GM12878 (cell line): ENCODE data around the gene ETF1. TPM values are rescaled to one million over a fixed set of nuclear protein-coding genes. Genes with fewer than 3 reads are reported as not detected.

ENCODE experiments used
- ATAC-seq: fragments of 200-7000 bp; cut with Tn5 transposase; 3 replicates; pipeline ENCODE4 v1.9.1; 2020; ENCODE audit warnings: mild to moderate bottlenecking, moderate library complexity
- BruUV-seq: library from RNA; stranded (reverse); fragments of 400-500 nt; replicated peaks from 2 replicates; lab custom pipeline; 2021; lab: Mats Ljungman, UMichigan
- CTCF ChIA-PET: fragments of 300-600 bp; sonication (Branson Sonifier 250); formaldehyde crosslinking; extraction: SDS; loops from one replicate; lab custom pipeline; 2021; ENCODE audit warnings: inconsistent platforms; lab: Yijun Ruan, JAX
- POLR2A ChIA-PET: fragments of 350-600 bp; formaldehyde crosslinking; extraction: SDS; loops from one replicate; lab custom pipeline; 2021; ENCODE audit warnings: inconsistent platforms; lab: Charles Lee
- RAD21 ChIA-PET: fragments of 300-600 bp; sonication (Branson Sonifier 250); formaldehyde crosslinking; loops from one replicate; lab custom pipeline; 2023; ENCODE audit warnings: antibody characterized with exemption; ENCODE audit not compliant: unreplicated experiment; lab: Charles Lee
- SMC1A ChIA-PET: fragments of 300-600 bp; sonication (Branson Sonifier 250); formaldehyde crosslinking; loops from one replicate; lab custom pipeline; 2023; ENCODE audit not compliant: unreplicated experiment, uncharacterized antibody; lab: Charles Lee
- DNase-seq: peaks from one replicate; pipeline ENCODE4 v3.0.0-alpha.2; 2011; ENCODE audit warnings: low read depth, low spot score
- FAIRE-seq: peaks from 3 replicates; lab custom pipeline; 2011; peaks lifted over from hg19 to GRCh38; lab: Jason Lieb, UNC
- H2AFZ ChIP-seq: 2 replicates; pipeline ENCODE4 v1.6.0; 2011; ENCODE audit warnings: low read depth, low read length, control low read depth; ENCODE audit not compliant: control insufficient read depth
- H3K27ac ChIP-seq: 2 replicates; pipeline ENCODE4 v1.5.1; 2011; ENCODE audit warnings: control low read depth; ENCODE audit not compliant: control insufficient read depth, insufficient read depth
- H3K27me3 ChIP-seq, 2 experiments: replicated peaks in 1 of 2; 2 replicates each; pipeline versions ENCODE4 v1.6.0 to v1.6.1; 2011; ENCODE audit warnings: low read length in 1 of 2; ENCODE audit not compliant: control insufficient read depth in 2 of 2, insufficient read depth in 2 of 2
- H3K36me3 ChIP-seq, 2 experiments: 2 replicates each; pipeline ENCODE4 v1.5.1; 2011; ENCODE audit warnings: low read length in 1 of 2; ENCODE audit not compliant: control insufficient read depth in 2 of 2, insufficient read depth in 2 of 2
- H3K4me1 ChIP-seq: 2 replicates; pipeline ENCODE4 v1.6.1; 2011; ENCODE audit warnings: mild to moderate bottlenecking, low read length, moderate library complexity, mixed read lengths; ENCODE audit not compliant: control insufficient read depth, insufficient read depth
- H3K4me2 ChIP-seq: 2 replicates; pipeline ENCODE4 v1.6.0; 2011; ENCODE audit warnings: control low read depth; ENCODE audit not compliant: control insufficient read depth, insufficient read depth
- H3K4me3 ChIP-seq: fragments of 200-600 bp; sonication (generic); 2 replicates; pipeline ENCODE4 v1.5.1; 2016
- H3K79me2 ChIP-seq: 2 replicates; pipeline ENCODE4 v1.6.0; 2011; ENCODE audit warnings: low read length; ENCODE audit not compliant: control insufficient read depth, insufficient read depth
- H3K9ac ChIP-seq: 2 replicates; pipeline ENCODE4 v1.8.0; 2011; ENCODE audit warnings: low read length, control low read depth, mixed read lengths; ENCODE audit not compliant: control insufficient read depth, insufficient read depth
- H3K9me3 ChIP-seq: replicated peaks from 3 replicates; pipeline ENCODE4 v1.5.1; 2011; ENCODE audit warnings: mild to moderate bottlenecking, low read length; ENCODE audit not compliant: control insufficient read depth, insufficient read depth
- H4K20me1 ChIP-seq: 2 replicates; pipeline ENCODE4 v1.6.0; 2011; ENCODE audit not compliant: control insufficient read depth, insufficient read depth
- CREB1 ChIP-seq: IDR thresholded peaks from 2 replicates; pipeline ENCODE4 v1.6.1; 2012; ENCODE audit warnings: low read depth, mild to moderate bottlenecking, inconsistent platforms
- HDAC2 ChIP-seq: fragments of 200-600 bp; sonication (generic); IDR thresholded peaks from 2 replicates; pipeline ENCODE4 v1.6.1; 2017
- MLLT1 ChIP-seq: fragments of 450-650 bp; IDR thresholded peaks from 2 replicates; pipeline ENCODE4 v1.6.1; 2016; ENCODE audit warnings: mild to moderate bottlenecking
- NFYB ChIP-seq: IDR thresholded peaks from 2 replicates; pipeline ENCODE4 v1.6.1; 2011; ENCODE audit warnings: low read depth, mild to moderate bottlenecking, low read length, improper control_type of control experiment, moderate library complexity; ENCODE audit not compliant: insufficient read depth
- SMC3 ChIP-seq: IDR thresholded peaks from 2 replicates; pipeline ENCODE4 v1.6.1; 2011; ENCODE audit warnings: low read length, improper control_type of control experiment, borderline replicate concordance
- USF1 ChIP-seq: IDR thresholded peaks from 2 replicates; pipeline ENCODE4 v1.6.1; 2011; ENCODE audit warnings: borderline replicate concordance, low read depth, mild to moderate bottlenecking, moderate library complexity, mixed read lengths, low read length; ENCODE audit not compliant: insufficient read depth; ENCODE audit errors: extremely low read length
- ZNF687 ChIP-seq: fragments of 450-650 bp; IDR thresholded peaks from 2 replicates; pipeline ENCODE4 v1.6.1; 2017; ENCODE audit warnings: mild to moderate bottlenecking, moderate library complexity
- WGBS: methylation state at CpG from one replicate; pipeline ENCODE4 v1.1.6; 2016; ENCODE audit warnings: low lambda C conversion rate; ENCODE audit not compliant: insufficient replicate concordance, insufficient coverage; ENCODE audit errors: missing lambda C conversion rate; 5-methylcytosine and 5-hydroxymethylcytosine counted together
- in situ Hi-C: fragments of 300-500 bp; cut with MboI; formaldehyde crosslinking; loops from 9 replicates; pipeline ENCODE4 v1.14.3; 2018; ENCODE audit warnings: mixed read lengths
- intact Hi-C: fragments of 100-400 bp; cut with micrococcal nuclease; formaldehyde crosslinking; loops from one replicate; pipeline ENCODE4 v1.14.2; 2022; ENCODE audit not compliant: unreplicated experiment
- polyA plus RNA-seq, 11 experiments: library from polyadenylated mRNA; depleted of rRNA in 4 of 11; unstranded in 6 of 11; stranded (reverse) in 5 of 11; fragments of >200 nt; fragmentation: Nextera tagmentation in 4 of 11; fragmentation: Illumina TruSeq in 1 of 11; extraction: Ambion mirVana in 4 of 11; extraction: Trizol in 1 of 11; gene quantifications; 1 replicate in 1 of 11; 2 replicates in 10 of 11; pipeline versions ENCODE4 v1.2.1 to v1.2.3, GENCODE V29; 2011 to 2016; ENCODE audit warnings: inconsistent platforms in 2 of 11, missing spikeins in 2 of 11, low read depth in 1 of 11
- total RNA-seq, 4 experiments: library from RNA; depleted of rRNA in 3 of 4; stranded (reverse); fragments of >200 nt in 3 of 4; fragmentation: Illumina TruSeq in 1 of 4; extraction: Trizol in 1 of 4; gene quantifications; 2 replicates each; pipeline versions ENCODE4 v1.2.1 to v1.2.3, GENCODE V29; 2013 to 2021

Gene ETF1
- total and polyA plus RNA-seq, 10 of the 15 experiments (the other 5 are each of a cell fraction or from before 2014, with no cell fraction given), result 29.8 to 145 (median 108) TPM

GRCh38 chr5:138472353-138472752 is 70.7 kb downstream of the ETF1 start:
- WGBS, result 33% methylated on average over 6 of the region's 6 CpGs
- DNase-seq, result no peak
- H3K27ac ChIP-seq, result no peak overlapping the region
- ChIA-PET CTCF (interaction anchor here (0.7 kb wide), 1 partner anchor 23 kb away, joined by 3 read pairs; no protein-coding TSS in a partner anchor), SMC1A (no interaction called here), POLR2A (no interaction called here), RAD21 (no interaction called here)
- intact Hi-C loops (no loop called here), in situ Hi-C loops (no loop called here)
- 0 out of 4 replicates have a peak, but pooled peaks cover 0 to 2% of the 10 kb centered on the region in 2 experiments for H3K27me3 ChIP-seq
- no peaks in the 10 kb centered on the region; a peak in 1 of 4 replicates for H3K36me3 ChIP-seq
- no peak for FAIRE-seq
- no peaks in the 10 kb centered on the region for H4K20me1 ChIP-seq
- no peaks in the 10 kb centered on the region for H3K79me2 ChIP-seq
- TF ChIP-seq MLLT1, result no peak
- TF ChIP-seq USF1, result no peak
- no peak for TF ChIP-seq NFYB
- TF ChIP-seq CREB1, result no peak
- no peak for TF ChIP-seq ZNF687
- no peak for TF ChIP-seq HDAC2
- no peak for TF ChIP-seq SMC3
- H3K4me1 ChIP-seq, result no peaks in the 10 kb centered on the region
- ATAC-seq, result no peak
- H3K4me2 ChIP-seq, result no peak overlapping the region
- no peak overlapping the region for H3K4me3 ChIP-seq
- no peaks in the 10 kb centered on the region for H3K9me3 ChIP-seq
- no peak overlapping the region for H3K9ac ChIP-seq
- BruUV-seq, result no TSS peak
- H2AFZ ChIP-seq, result no peak overlapping the region
